Left ventricle myocardium inferior (tissue), 1 donor: ENCODE results near the gene KLK10. TPM values are rescaled to one million over a fixed set of nuclear protein-coding genes. Genes with fewer than 3 reads are reported as not detected.

ENCODE experiments used
- DNase-seq: peaks from one replicate; pipeline ENCODE4 v3.0.0-alpha.2; 2020
- H3K27ac ChIP-seq: fragments of 200-600 bp; replicated peaks from 2 replicates; pipeline ENCODE4 v1.8.0; 2021
- H3K27me3 ChIP-seq: fragments of 200-600 bp; 2 replicates; pipeline ENCODE4 v1.8.0; 2021; ENCODE audit warnings: low read depth
- H3K36me3 ChIP-seq: fragments of 200-600 bp; 2 replicates; pipeline ENCODE4 v1.8.0; 2021
- H3K4me1 ChIP-seq: fragments of 200-600 bp; 2 replicates; pipeline ENCODE4 v1.8.0; 2021
- H3K4me3 ChIP-seq: fragments of 200-600 bp; 2 replicates; pipeline ENCODE4 v1.8.0; 2021; ENCODE audit warnings: mild to moderate bottlenecking, moderate library complexity
- H3K9me3 ChIP-seq: fragments of 200-600 bp; replicated peaks from 2 replicates; pipeline ENCODE4 v1.8.0; 2021
- CTCF ChIP-seq: fragments of 200-600 bp; IDR thresholded peaks from 2 replicates; pipeline ENCODE4 v1.8.0; 2021; ENCODE audit warnings: antibody characterized with exemption, mild to moderate bottlenecking, borderline replicate concordance
- intact Hi-C: fragments of 100-400 bp; cut with micrococcal nuclease; formaldehyde crosslinking; loops from one replicate; pipeline ENCODE4 v1.11.0; 2022
- total RNA-seq: library from RNA; stranded (reverse); fragmentation: NEBNext Ultra II Directional; extraction: Animal tissue kit (Norgen Biotek cat#: 25700); gene quantifications from one replicate; pipeline ENCODE4 v1.2.1, GENCODE V29; 2021
- donor health status: DM: no; HTN: yes; CAD: no; lungs with severe emphysema.

KLK10 gene
- total RNA-seq, 1 donor from 2014 or later, result not detected

GRCh38 chr19:51015691-51016267 lies 3.7 kb downstream of the KLK10 start:
- no peak for TF ChIP-seq CTCF
- no peak for DNase-seq
- no peaks in the 10 kb centered on the region for H3K9me3 ChIP-seq
- no peaks in the 10 kb centered on the region for H3K36me3 ChIP-seq
- intact Hi-C loops, result no loop called here
- H3K4me3 ChIP-seq, result no peak overlapping the region
- no peak overlapping the region for H3K27ac ChIP-seq
- peaks cover 21% of the 10 kb centered on the region for H3K4me1 ChIP-seq
- peaks cover 96% of the 10 kb centered on the region for H3K27me3 ChIP-seq

- Histone ChIP-seq H3K4me3 (no peak overlapping the region), H3K27ac (no peak overlapping the region), H3K27me3 (peaks cover 98% of the 10 kb centered on the region), H3K4me1 (peaks cover 15% of the 10 kb centered on the region), H3K36me3 (no peaks in the 10 kb centered on the region), H3K9me3 (no peaks in the 10 kb centered on the region)
- no peak for TF ChIP-seq CTCF
- DNase-seq, result no peak
- intact Hi-C loops, result no loop called here
Measured at GRCh38 chr19:51014242-51014641, 5.3 kb downstream of the KLK10 start.

- peaks cover 7% of the 10 kb centered on the region for H3K4me1 ChIP-seq
- DNase-seq, result no peak
- H3K36me3 ChIP-seq, result no peaks in the 10 kb centered on the region
- H3K27ac ChIP-seq, result no peak overlapping the region
- no peak for TF ChIP-seq CTCF
- no peak overlapping the region for H3K4me3 ChIP-seq
- intact Hi-C loops, result no loop called here
- peaks cover 98% of the 10 kb centered on the region for H3K27me3 ChIP-seq
- no peaks in the 10 kb centered on the region for H3K9me3 ChIP-seq
Measured at GRCh38 chr19:51012661-51013190, 6.8 kb downstream of the KLK10 start.

GRCh38 chr19:51010066-51010795 lies 9.3 kb downstream of the KLK10 start:
- TF ChIP-seq CTCF, result no peak
- intact Hi-C loops, result no loop called here
- Histone ChIP-seq H3K4me3 (no peak overlapping the region), H3K4me1 (no peaks in the 10 kb centered on the region), H3K9me3 (no peaks in the 10 kb centered on the region), H3K27ac (no peak overlapping the region), H3K27me3 (peaks cover 96% of the 10 kb centered on the region), H3K36me3 (no peaks in the 10 kb centered on the region)
- DNase-seq, result no peak

GRCh38 chr19:51009061-51009891 lies 10.2 kb downstream of the KLK10 start:
- intact Hi-C loops, result no loop called here
- DNase-seq, result no peak
- H3K27me3 ChIP-seq, result peaks cover 96% of the 10 kb centered on the region
- H3K9me3 ChIP-seq, result no peaks in the 10 kb centered on the region
- H3K27ac ChIP-seq, result no peak overlapping the region
- TF ChIP-seq CTCF, result no peak
- H3K4me1 ChIP-seq, result no peaks in the 10 kb centered on the region
- no peak overlapping the region for H3K4me3 ChIP-seq
- no peaks in the 10 kb centered on the region for H3K36me3 ChIP-seq
